K562 (cell line): ENCODE results near the gene MFAP3L. TPM values are rescaled to one million over a fixed set of nuclear protein-coding genes. Genes with fewer than 3 reads are reported as not detected.

Experiments
- ATAC-seq: fragments of 200-7000 bp; cut with Tn5 transposase; 3 replicates; pipeline ENCODE4 v1.9.1; 2020; ENCODE audit warnings: moderate library complexity
- BruUV-seq: library from RNA; stranded (reverse); fragments of 400-500 nt; replicated peaks from 2 replicates; lab custom pipeline; 2021; lab: Mats Ljungman, UMichigan
- CTCF ChIA-PET: fragments of 300-600 bp; formaldehyde crosslinking; extraction: SDS; loops from one replicate; lab custom pipeline; 2021; ENCODE audit warnings: low intra/inter-chr PET ratio; lab: Yijun Ruan, JAX
- POLR2A ChIA-PET: fragments of 300-600, 350-650 bp; sonication (Branson Sonifier 250); formaldehyde crosslinking; extraction: SDS; loops from one replicate; lab custom pipeline; 2021; ENCODE audit warnings: antibody characterized with exemption, inconsistent platforms; lab: Yijun Ruan, JAX
- DNase-seq, 4 experiments: peaks; one replicate each; pipeline versions ENCODE4 v3.0.0 to v3.0.0-alpha.2; 2011 to 2018; ENCODE audit warnings: low spot score in 3 of 4, mixed read lengths in 3 of 4; ENCODE audit errors: extremely low read depth in 1 of 4
- FAIRE-seq: peaks from 2 replicates; lab custom pipeline; 2011; peaks lifted over from hg19 to GRCh38; lab: Jason Lieb, UNC
- H2AFZ ChIP-seq: 2 replicates; pipeline ENCODE4 v1.6.0; 2011; ENCODE audit warnings: low read depth, low read length, control low read depth, inconsistent platforms
- H3K27ac ChIP-seq: fragments of 200-600 bp; 3 replicates; pipeline ENCODE4 v1.8.0; 2011; ENCODE audit warnings: low read depth, mild to moderate bottlenecking, control low read depth, inconsistent platforms, low read length, moderate library complexity, mixed read lengths; ENCODE audit errors: extremely low read depth
- H3K27me3 ChIP-seq, 2 experiments: fragments of 300-600 bp in 1 of 2; 2 replicates in 1 of 2; 3 replicates in 1 of 2; pipeline versions ENCODE4 v1.6.0 to v1.8.0; 2011; ENCODE audit warnings: inconsistent platforms in 2 of 2, low read length in 2 of 2, mild to moderate bottlenecking in 1 of 2, mixed read lengths in 1 of 2, moderate library complexity in 1 of 2; ENCODE audit not compliant: control insufficient read depth in 2 of 2, insufficient read depth in 2 of 2
- H3K36me3 ChIP-seq: fragments of 300-600 bp; 3 replicates; pipeline ENCODE4 v1.8.0; 2011; ENCODE audit warnings: mild to moderate bottlenecking, low read length, inconsistent platforms; ENCODE audit not compliant: control insufficient read depth, insufficient read depth
- H3K4me1 ChIP-seq, 2 experiments: fragments of 200-600 bp in 1 of 2; replicated peaks in 1 of 2; 2 replicates in 1 of 2; 3 replicates in 1 of 2; pipeline versions ENCODE4 v1.5.1 to v1.8.0; 2011; ENCODE audit warnings: inconsistent platforms in 2 of 2, low read length in 2 of 2, mild to moderate bottlenecking in 1 of 2, mixed read lengths in 1 of 2, moderate library complexity in 1 of 2; ENCODE audit not compliant: control insufficient read depth in 2 of 2, insufficient read depth in 2 of 2
- H3K4me2 ChIP-seq: 2 replicates; pipeline ENCODE4 v1.6.1; 2011; ENCODE audit warnings: low read length, control low read depth, inconsistent platforms, mixed read lengths; ENCODE audit not compliant: insufficient read depth
- H3K4me3 ChIP-seq: fragments of 200-600 bp; sonication (generic), shearing (Covaris generic); 2 replicates; pipeline ENCODE4 v1.5.1; 2016; ENCODE audit warnings: control low read depth, inconsistent platforms
- H3K79me2 ChIP-seq: fragments of 200-600 bp; 3 replicates; pipeline ENCODE4 v1.8.0; 2011; ENCODE audit warnings: low read length, inconsistent platforms; ENCODE audit not compliant: control insufficient read depth, insufficient read depth
- H3K9ac ChIP-seq, 2 experiments: 2 replicates each; pipeline versions ENCODE4 v1.6.0 to v1.6.1; 2011; ENCODE audit warnings: low read depth in 2 of 2, low read length in 2 of 2, control low read depth in 1 of 2, inconsistent platforms in 1 of 2, mild to moderate bottlenecking in 1 of 2, mixed read lengths in 1 of 2; ENCODE audit not compliant: insufficient read depth in 1 of 2
- H3K9me1 ChIP-seq: one replicate; pipeline ENCODE4 v1.6.0; 2011; ENCODE audit warnings: inconsistent platforms, mild to moderate bottlenecking, low read length, moderate library complexity; ENCODE audit not compliant: control insufficient read depth, insufficient read depth
- H3K9me3 ChIP-seq: replicated peaks from 2 replicates; pipeline ENCODE4 v1.5.1; 2011; ENCODE audit warnings: low read depth, low read length, inconsistent platforms; ENCODE audit not compliant: control insufficient read depth, insufficient read depth
- H4K20me1 ChIP-seq: replicated peaks from 2 replicates; pipeline ENCODE4 v1.6.1; 2011; ENCODE audit warnings: low read length, inconsistent platforms, mixed read lengths; ENCODE audit not compliant: control insufficient read depth, insufficient read depth
- ATF1 ChIP-seq, 2 experiments: fragments of 450-650 bp in 1 of 2; IDR thresholded peaks; 2 replicates each; pipeline ENCODE4 v1.6.1; 2016; ENCODE audit warnings: missing compliant biosample characterization in 1 of 2, missing genetic modification characterization in 1 of 2
- IRF2 ChIP-seq: sonication (generic); formaldehyde crosslinking; IDR thresholded peaks from 2 replicates; pipeline ENCODE4 v1.8.1; 2022; ENCODE audit warnings: mild to moderate bottlenecking, missing genetic modification reagents
- KLF6 ChIP-seq: fragments of 250-450 bp; sonication (Bioruptor Pico); IDR thresholded peaks from 2 replicates; pipeline ENCODE4 v1.4.0; 2020; ENCODE audit warnings: mild to moderate bottlenecking, moderate library complexity, borderline replicate concordance
- MAFK ChIP-seq: IDR thresholded peaks from 2 replicates; pipeline ENCODE4 v1.6.1; 2011; ENCODE audit warnings: low read length, improper control_type of control experiment
- NCOA4 ChIP-seq: fragments of 450-650 bp; IDR thresholded peaks from 2 replicates; pipeline ENCODE4 v1.6.1; 2018; ENCODE audit warnings: mild to moderate bottlenecking; ENCODE audit not compliant: partially characterized antibody
- RFX5 ChIP-seq: IDR thresholded peaks from 2 replicates; pipeline ENCODE4 v1.6.1; 2011; ENCODE audit warnings: low read depth, mild to moderate bottlenecking, improper control_type of control experiment, low read length
- SMARCE1 ChIP-seq: fragments of 450-650 bp; IDR thresholded peaks from 2 replicates; pipeline ENCODE4 v1.7.1; 2016; ENCODE audit warnings: mild to moderate bottlenecking
- TOE1 ChIP-seq, 2 experiments: fragments of 450-650 bp in 1 of 2; sonication (generic) in 1 of 2; formaldehyde crosslinking in 1 of 2; IDR thresholded peaks; 2 replicates each; pipeline versions ENCODE4 v1.7.1 to v1.8.0; 2016 to 2022; ENCODE audit warnings: borderline replicate concordance in 2 of 2, mild to moderate bottlenecking in 2 of 2, antibody characterized with exemption in 1 of 2, inconsistent platforms in 1 of 2, low read depth in 1 of 2, missing genetic modification reagents in 1 of 2, moderate library complexity in 1 of 2
- ZFP1 ChIP-seq: fragments of 450-650 bp; formaldehyde crosslinking; IDR thresholded peaks from 2 replicates; pipeline ENCODE4 v1.4.0; 2020; ENCODE audit warnings: mild to moderate bottlenecking, mixed read lengths
- ZFP30 ChIP-seq: fragments of 250-450 bp; sonication (Bioruptor Pico); IDR thresholded peaks from 2 replicates; pipeline ENCODE4 v1.8.0; 2022; ENCODE audit warnings: moderate library complexity, mild to moderate bottlenecking, inconsistent platforms, borderline replicate concordance
- ZNF551 ChIP-seq: fragments of 250-450 bp; sonication (Bioruptor Pico); IDR thresholded peaks from 2 replicates; pipeline ENCODE4 v1.5.0; 2021; ENCODE audit warnings: mild to moderate bottlenecking, moderate library complexity
- ZNF77 ChIP-seq: fragments of 250-450 bp; sonication (Bioruptor Pico); IDR thresholded peaks from 2 replicates; pipeline ENCODE4 v1.5.0; 2020
- WGBS: fragments of 100-300 bp; shearing (Covaris generic); methylation state at CpG from one replicate; pipeline ENCODE4 v1.1.6; 2016; ENCODE audit warnings: low coverage, mixed read lengths; ENCODE audit not compliant: insufficient coverage; ENCODE audit errors: missing lambda C conversion rate; 5-methylcytosine and 5-hydroxymethylcytosine counted together
- in situ Hi-C: fragments of 300-500 bp; cut with MboI; formaldehyde crosslinking; loops from 4 replicates; pipeline ENCODE4 v1.15.0; 2018; ENCODE audit warnings: inconsistent platforms, mixed read lengths
- intact Hi-C: fragments of 100-400 bp; cut with micrococcal nuclease; formaldehyde crosslinking; loops from 2 replicates; pipeline ENCODE4 v1.14.2; 2022
- polyA plus RNA-seq, 8 experiments: library from polyadenylated mRNA; depleted of rRNA in 4 of 8; stranded (reverse) in 5 of 8; unstranded in 3 of 8; fragments of >200 nt; fragmentation: Nextera tagmentation in 2 of 8; fragmentation: Illumina TruSeq in 1 of 8; extraction: Ambion mirVana in 2 of 8; extraction: Trizol in 1 of 8; gene quantifications; 2 replicates each; pipeline versions ENCODE4 v1.2.1 to v1.2.3, GENCODE V29; 2011 to 2014; ENCODE audit warnings: inconsistent platforms in 1 of 8, missing spikeins in 1 of 8
- total RNA-seq, 7 experiments: library from RNA; depleted of rRNA in 6 of 7; stranded (reverse); fragments of >200 nt in 6 of 7; fragmentation: Illumina TruSeq in 2 of 7; extraction: Trizol in 2 of 7; gene quantifications; 2 replicates each; pipeline versions ENCODE4 v1.2.1 to v1.2.3, GENCODE V29; 2011 to 2021; ENCODE audit warnings: low replicate concordance in 1 of 7
- TF ChIP-seq, protein P1 (sequence below), 2 experiments: fragments of 450-650 bp in 1 of 2; sonication (generic) in 1 of 2; formaldehyde crosslinking; conservative IDR thresholded peaks; 2 replicates each; pipeline versions ENCODE4 v1.4.0 to v1.8.1; 2020 to 2022; ENCODE audit warnings: mild to moderate bottlenecking in 1 of 2, missing genetic modification reagents in 1 of 2
- TF ChIP-seq, protein P2 (sequence below): fragments of 250-450 bp; sonication (Bioruptor Pico); IDR thresholded peaks from 2 replicates; pipeline ENCODE4 v1.4.0; 2020; ENCODE audit warnings: mild to moderate bottlenecking, moderate library complexity

The MFAP3L gene
- total and polyA plus RNA-seq, 9 of the 15 experiments (the other 6 are each of a cell fraction or from before 2014, with no cell fraction given), result 0.06 to 0.25 (median 0.20) TPM; not detected in 3

DNA sequence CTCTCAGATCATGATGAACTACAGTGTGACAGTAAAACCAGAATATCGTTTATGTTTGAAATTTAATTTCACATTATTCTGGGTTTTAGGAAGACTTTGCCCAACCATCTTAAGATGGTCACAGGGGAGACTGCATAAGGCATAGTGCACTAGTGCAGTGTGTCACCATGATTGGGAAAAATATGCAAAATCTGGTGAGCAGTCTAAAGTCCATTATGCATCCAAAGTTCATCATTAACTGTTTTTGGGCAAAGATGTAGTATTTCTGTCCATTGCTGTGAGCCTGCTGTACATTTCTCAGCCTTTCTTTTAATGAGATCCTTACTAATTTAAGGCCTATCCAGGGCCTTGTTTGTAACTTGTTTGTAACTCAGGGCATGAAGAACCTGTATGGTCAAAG lies 11.3 kb upstream of the MFAP3L start:
- no peak overlapping the region for H3K4me3 ChIP-seq
- in situ Hi-C loops, result loop anchor here (25.0 kb wide), 1 partner anchor 425 kb away; the partner anchor contains the start of genes CLCN3 and NEK1
- no peak overlapping the region for H2AFZ ChIP-seq
- H3K9ac ChIP-seq, result no peak overlapping the region
- CTCF ChIA-PET, result no interaction called here
- no TSS peak for BruUV-seq
- H3K4me2 ChIP-seq, result no peak overlapping the region
- 0% methylated on average over 1 of the region's 1 CpG for WGBS
- no peaks in the 10 kb centered on the region for H3K36me3 ChIP-seq
- intact Hi-C loops, result no loop called here
- no peaks in the 10 kb centered on the region for H3K4me1 ChIP-seq
- no peaks in the 10 kb centered on the region; a peak in 2 of 5 replicates for H3K27me3 ChIP-seq
- H3K27ac ChIP-seq, result no peak overlapping the region
- no peak for ATAC-seq
- no peak for TF ChIP-seq ZFP30 (CRISPR knock-in tag)
- no peak for TF ChIP-seq NCOA4
- TF ChIP-seq, protein P1, sequence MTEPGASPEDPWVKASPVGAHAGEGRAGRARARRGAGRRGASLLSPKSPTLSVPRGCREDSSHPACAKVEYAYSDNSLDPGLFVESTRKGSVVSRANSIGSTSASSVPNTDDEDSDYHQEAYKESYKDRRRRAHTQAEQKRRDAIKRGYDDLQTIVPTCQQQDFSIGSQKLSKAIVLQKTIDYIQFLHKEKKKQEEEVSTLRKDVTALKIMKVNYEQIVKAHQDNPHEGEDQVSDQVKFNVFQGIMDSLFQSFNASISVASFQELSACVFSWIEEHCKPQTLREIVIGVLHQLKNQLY (CRISPR knock-in tag; conservative IDR thresholded peaks at IDR 0.05), result no peak
- TF ChIP-seq, all 486 proteins: peak for 0
- DNase-seq, result no peak
- Histone ChIP-seq H3K79me2 (no peaks in the 10 kb centered on the region), H3K9me1 (no peaks in the 10 kb centered on the region), H3K9me3 (no peaks in the 10 kb centered on the region), H4K20me1 (no peaks in the 10 kb centered on the region; the same call in 1 of the 2 replicates)
- POLR2A ChIA-PET, result no interaction called here
- FAIRE-seq, result no peak

DNA sequence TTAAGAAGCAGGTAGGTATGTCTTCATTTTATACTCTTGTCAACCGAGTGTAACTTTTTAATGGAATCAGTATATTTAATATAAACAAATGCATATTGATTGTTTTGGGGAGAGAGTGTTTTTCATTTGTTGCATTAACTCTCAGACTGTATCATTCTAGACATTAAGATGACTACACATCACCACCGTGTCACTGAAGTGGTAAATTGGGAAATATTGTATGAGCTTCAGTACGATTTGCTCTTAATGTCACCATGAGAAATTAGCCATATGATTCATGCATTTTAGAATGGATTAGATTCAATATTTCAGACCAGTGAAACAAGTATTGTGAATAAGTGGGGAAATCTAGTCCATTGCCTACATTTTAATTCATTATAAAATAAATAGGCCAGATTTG lies 9.7 kb upstream of the MFAP3L start:
- 0% methylated on average over 3 of the region's 3 CpGs for WGBS
- no peak overlapping the region for H3K27ac ChIP-seq
- no peaks in the 10 kb centered on the region for H3K9me1 ChIP-seq
- no peaks in the 10 kb centered on the region; the same call in 1 of the 2 replicates for H4K20me1 ChIP-seq
- in situ Hi-C loops (loop anchor here (25.0 kb wide), 1 partner anchor 424 kb away; the partner anchor contains the start of genes CLCN3 and NEK1), intact Hi-C loops (no loop called here)
- no peaks in the 10 kb centered on the region for H3K36me3 ChIP-seq
- no peak overlapping the region for H2AFZ ChIP-seq
- H3K27me3 ChIP-seq, result no peaks in the 10 kb centered on the region; a peak in 2 of 5 replicates
- no TSS peak for BruUV-seq
- H3K9ac ChIP-seq, result no peak overlapping the region
- TF ChIP-seq ZNF77 (no peak), ZFP1 (no peak), ATF1 (CRISPR knock-in tag; IDR thresholded peaks at IDR 0.05) (no peak), ATF1 (tag; IDR thresholded peaks at IDR 0.05) (no peak), ZNF551 (CRISPR knock-in tag) (no peak), KLF6 (CRISPR knock-in tag) (no peak), SMARCE1 (no peak), IRF2 (no peak), TOE1 (IDR thresholded peaks at IDR 0.05; ENCODE audit: borderline replicate concordance) (no peak), TOE1 (CRISPR knock-in tag; IDR thresholded peaks at IDR 0.05; ENCODE audit: borderline replicate concordance, low read depth) (no peak), MAFK (no peak), RFX5 (no peak)
- TF ChIP-seq, protein P2, sequence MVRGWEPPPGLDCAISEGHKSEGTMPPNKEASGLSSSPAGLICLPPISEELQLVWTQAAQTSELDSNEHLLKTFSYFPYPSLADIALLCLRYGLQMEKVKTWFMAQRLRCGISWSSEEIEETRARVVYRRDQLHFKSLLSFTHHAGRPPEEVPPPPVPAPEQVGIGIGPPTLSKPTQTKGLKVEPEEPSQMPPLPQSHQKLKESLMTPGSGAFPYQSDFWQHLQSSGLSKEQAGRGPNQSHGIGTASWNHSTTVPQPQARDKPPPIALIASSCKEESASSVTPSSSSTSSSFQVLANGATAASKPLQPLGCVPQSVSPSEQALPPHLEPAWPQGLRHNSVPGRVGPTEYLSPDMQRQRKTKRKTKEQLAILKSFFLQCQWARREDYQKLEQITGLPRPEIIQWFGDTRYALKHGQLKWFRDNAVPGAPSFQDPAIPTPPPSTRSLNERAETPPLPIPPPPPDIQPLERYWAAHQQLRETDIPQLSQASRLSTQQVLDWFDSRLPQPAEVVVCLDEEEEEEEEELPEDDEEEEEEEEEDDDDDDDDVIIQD (CRISPR knock-in tag), result no peak
- H3K9me3 ChIP-seq, result no peaks in the 10 kb centered on the region
- no peaks in the 10 kb centered on the region for H3K79me2 ChIP-seq
- no peak overlapping the region for H3K4me2 ChIP-seq
- FAIRE-seq (no peak), ATAC-seq (no peak), DNase-seq (no peak)
- H3K4me1 ChIP-seq, result no peaks in the 10 kb centered on the region
- no peak overlapping the region for H3K4me3 ChIP-seq
- POLR2A ChIA-PET, result no interaction called here
- CTCF ChIA-PET, result no interaction called here
